Erythroblast (primary cell): Measurements from ENCODE around the gene SPEM3.

Experiments
- GATA1 ChIP-seq: IDR thresholded peaks from 2 replicates; pipeline ENCODE4 v1.6.1; 2011; ENCODE audit warnings: low read depth, mild to moderate bottlenecking, control low read depth, low read length, moderate library complexity
- POLR2A ChIP-seq: IDR thresholded peaks from 2 replicates; pipeline ENCODE4 v1.6.1; 2011; ENCODE audit warnings: mild to moderate bottlenecking, low read length

DNA sequence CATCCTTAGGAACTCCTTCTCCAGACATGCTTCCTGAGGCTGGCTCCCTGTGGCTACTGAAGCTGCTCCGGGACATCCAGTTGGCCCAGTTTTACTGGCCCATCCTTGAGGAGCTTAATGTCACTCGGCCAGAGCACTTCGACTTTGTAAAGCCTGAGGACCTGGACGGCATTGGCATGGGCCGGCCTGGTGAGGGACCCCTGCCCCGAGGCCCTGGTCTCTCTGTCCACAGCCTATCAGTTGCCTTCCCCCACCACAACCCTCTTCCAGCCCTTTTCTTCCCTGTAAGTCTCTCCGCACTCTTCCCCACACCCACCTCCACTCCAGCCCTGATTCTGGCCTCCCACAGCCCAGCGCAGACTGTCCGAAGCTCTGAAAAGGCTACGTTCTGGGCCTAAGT lies 45.8 kb upstream of the SPEM3 start:
- TF ChIP-seq POLR2A (no peak), GATA1 (no peak)
